ENCODE measurements around the gene GNG14. TPM values are rescaled to one million over a fixed set of nuclear protein-coding genes. Genes with fewer than 3 reads are reported as not detected.
A peak's percentile ranks its signal among the peaks of the same experiment; 100 is the strongest.

GNG14 gene
- total RNA-seq, 1 experiment from 2014 or later, result not detected

GRCh38 chr19:12715102-12715501 is 27.3 kb downstream of the GNG14 start:
- intact Hi-C loops (cut with micrococcal nuclease; ENCODE audit: unreplicated experiment), result no loop called here
- H3K36me3 ChIP-seq (ENCODE audit: low read depth), result peaks cover 64% of the 10 kb centered on the region

GRCh38 chr19:12715929-12716328 is 28.1 kb downstream of the GNG14 start:
- no peak overlapping the region for H3K27ac ChIP-seq
- H3F3A ChIP-seq (ENCODE audit: insufficient read depth, low read depth), result peaks cover 63% of the 10 kb centered on the region
- H3K4me2 ChIP-seq, result no peak overlapping the region
- H2AFZ ChIP-seq, result no peak overlapping the region
- POLR2A ChIA-PET (ENCODE audit: unreplicated experiment), result interaction anchor here (0.6 to 0.7 kb wide), 2 partner anchors 21 to 51 kb away, joined by 7 to 17 read pairs; partner anchors contain the start of gene GET3
- intact Hi-C loops (cut with micrococcal nuclease; ENCODE audit: unreplicated experiment), result no loop called here
- no peak for DNase-seq
- H3K4me1 ChIP-seq (replicated peaks; ENCODE audit: insufficient read depth), result peaks cover 9% of the 10 kb centered on the region; the same call in 1 of the 2 replicates
- no peak overlapping the region for H3K4me3 ChIP-seq
- H3K27me3 ChIP-seq (ENCODE audit: insufficient read depth, low read depth), result no peaks in the 10 kb centered on the region
- CTCF ChIA-PET, result interaction anchor here (0.6 to 0.7 kb wide), 2 partner anchors 249 to 297 kb away, joined by 3 to 7 read pairs; no protein-coding TSS in a partner anchor
- peaks cover 60% of the 10 kb centered on the region for H3K79me2 ChIP-seq (ENCODE audit: low read depth)
- peaks cover 64% of the 10 kb centered on the region for H3K36me3 ChIP-seq (ENCODE audit: low read depth)
- TF ChIP-seq EZH2 (IDR thresholded peaks at IDR 0.05; ENCODE audit: low read depth) (no peak), CTCF (conservative IDR thresholded peaks at IDR 0.05) (no peak)
- H3K9me2 ChIP-seq (ENCODE audit: insufficient read depth), result no peaks in the 10 kb centered on the region
- H3K9me3 ChIP-seq (ENCODE audit: insufficient read depth, low read depth), result no peaks in the 10 kb centered on the region
- no TSS peak for BruUV-seq (replicated peaks)
- peaks cover 42% of the 10 kb centered on the region for H4K20me1 ChIP-seq (ENCODE audit: insufficient read depth)

More at GRCh38 chr19:12715102-12715501, 27.3 kb downstream of the GNG14 start:
- Histone ChIP-seq H3F3A (ENCODE audit: insufficient read depth, low read depth) (peaks cover 71% of the 10 kb centered on the region), H2AFZ (no peak overlapping the region), H3K9me3 (ENCODE audit: insufficient read depth, low read depth) (no peaks in the 10 kb centered on the region), H3K9me2 (ENCODE audit: insufficient read depth) (no peaks in the 10 kb centered on the region), H3K4me2 (no peak overlapping the region), H4K20me1 (ENCODE audit: insufficient read depth) (peaks cover 36% of the 10 kb centered on the region), H3K27ac (no peak overlapping the region), H3K4me3 (no peak overlapping the region), H3K27me3 (ENCODE audit: insufficient read depth, low read depth) (no peaks in the 10 kb centered on the region), H3K79me2 (ENCODE audit: low read depth) (peaks cover 52% of the 10 kb centered on the region), H3K4me1 (replicated peaks; ENCODE audit: insufficient read depth) (peaks cover 1% of the 10 kb centered on the region; the same call in 1 of the 2 replicates)
- POLR2A ChIA-PET (ENCODE audit: unreplicated experiment), result no interaction called here
- no peak for TF ChIP-seq EZH2 (IDR thresholded peaks at IDR 0.05; ENCODE audit: low read depth)
- TF ChIP-seq CTCF (conservative IDR thresholded peaks at IDR 0.05), result no peak
- DNase-seq, result no peak
- BruUV-seq (replicated peaks), result no TSS peak
- CTCF ChIA-PET, result no interaction called here

- Histone ChIP-seq H3K9me2 (ENCODE audit: insufficient read depth) (no peaks in the 10 kb centered on the region), H3K4me1 (replicated peaks; ENCODE audit: insufficient read depth) (peaks cover 14% of the 10 kb centered on the region; the same call in 1 of the 2 replicates), H3K79me2 (ENCODE audit: low read depth) (peaks cover 83% of the 10 kb centered on the region), H4K20me1 (ENCODE audit: insufficient read depth) (peaks cover 33% of the 10 kb centered on the region; the same call in 1 of the 2 replicates), H3K36me3 (ENCODE audit: low read depth) (peaks cover 40% of the 10 kb centered on the region), H3K27me3 (ENCODE audit: insufficient read depth, low read depth) (no peaks in the 10 kb centered on the region), H3K4me3 (peak overlapping the region; percentile 76), H3K27ac (no peak overlapping the region), H3K9me3 (ENCODE audit: insufficient read depth, low read depth) (no peaks in the 10 kb centered on the region), H3K4me2 (peak overlapping the region; percentile 100; the same call in 1 of the 2 replicates), H2AFZ (no peak overlapping the region), H3F3A (ENCODE audit: insufficient read depth, low read depth) (peaks cover 64% of the 10 kb centered on the region)
- no peak for DNase-seq
- POLR2A ChIA-PET (ENCODE audit: unreplicated experiment), result no interaction called here
- no peak for TF ChIP-seq CTCF (conservative IDR thresholded peaks at IDR 0.05)
- no peak for TF ChIP-seq EZH2 (IDR thresholded peaks at IDR 0.05; ENCODE audit: low read depth)
- CTCF ChIA-PET, result no interaction called here
- intact Hi-C loops (cut with micrococcal nuclease; ENCODE audit: unreplicated experiment), result no loop called here
- BruUV-seq (replicated peaks), result no TSS peak
Observed at GRCh38 chr19:12720296-12720695, 32.5 kb downstream of the GNG14 start.

All from PC-9 (cell line).